Measurements from ENCODE around the gene AKAP9.
"Not testable (repeated sequence)": the region's sequence is repeated elsewhere in the genome, so short reads cannot be mapped to it uniquely, and the experiment has no call there.

Gene AKAP9

DNA sequence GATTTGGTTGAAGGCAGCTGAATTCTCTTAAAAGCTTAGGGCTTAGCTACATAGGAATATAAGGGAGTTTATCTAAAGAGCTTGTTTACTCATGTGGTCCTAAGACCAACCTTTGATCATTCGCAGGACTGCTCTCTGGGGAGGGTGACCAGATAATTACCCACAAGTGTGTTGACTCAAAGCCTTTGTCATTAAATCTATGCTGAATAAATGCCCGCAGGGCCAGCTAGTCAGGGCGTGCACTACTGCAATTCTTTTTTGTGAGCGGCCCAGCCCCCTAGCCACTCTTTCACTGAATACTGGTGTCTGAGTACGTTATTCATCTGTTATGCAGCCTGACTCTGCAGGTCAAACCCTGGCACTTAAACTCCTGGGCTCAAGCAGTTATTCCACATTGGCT, 69.6 kb downstream of the AKAP9 start:
- DNase-seq (ENCODE audit: low spot score): no peak

DNA sequence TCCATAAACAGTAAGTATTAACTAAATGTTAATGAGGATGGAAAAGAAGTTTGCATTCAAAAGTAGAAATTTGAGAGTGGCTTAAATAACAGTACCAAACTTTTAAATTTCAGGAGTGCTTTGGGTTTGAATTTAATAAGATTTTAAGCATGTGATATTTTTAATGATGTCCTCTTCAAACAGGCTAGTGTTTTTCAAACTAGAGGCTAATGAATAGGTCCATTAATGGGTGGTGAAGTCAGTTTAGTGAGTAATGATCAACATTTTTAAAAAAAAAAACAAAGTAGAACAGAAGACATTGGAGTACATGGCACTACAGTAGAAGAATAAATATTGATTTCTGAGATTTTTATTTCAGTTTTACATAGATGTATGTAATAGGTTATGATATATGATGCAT, 72.9 kb downstream of the AKAP9 start:
- no peak for DNase-seq (ENCODE audit: low spot score)

DNA sequence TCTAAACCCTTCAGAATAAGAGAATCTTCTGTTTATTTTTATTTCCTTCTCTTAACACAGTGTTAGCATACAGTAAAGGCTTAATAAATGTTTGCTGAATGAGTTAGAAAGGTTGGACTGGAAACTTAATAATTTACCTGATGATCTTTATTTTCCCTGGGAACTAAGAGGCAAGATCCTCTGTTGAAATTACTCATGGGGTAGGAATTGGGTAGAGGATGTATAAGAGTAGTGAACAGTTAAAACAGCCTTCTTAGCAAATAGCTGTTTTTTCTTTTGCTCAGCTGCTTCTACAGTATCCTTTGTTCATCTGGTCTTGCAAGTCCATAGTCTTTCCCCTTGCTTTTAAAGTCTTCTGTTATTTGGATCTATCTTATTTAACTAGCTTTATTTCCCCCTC, 80.0 kb downstream of the AKAP9 start:
- no peak for DNase-seq (ENCODE audit: low spot score)

DNA sequence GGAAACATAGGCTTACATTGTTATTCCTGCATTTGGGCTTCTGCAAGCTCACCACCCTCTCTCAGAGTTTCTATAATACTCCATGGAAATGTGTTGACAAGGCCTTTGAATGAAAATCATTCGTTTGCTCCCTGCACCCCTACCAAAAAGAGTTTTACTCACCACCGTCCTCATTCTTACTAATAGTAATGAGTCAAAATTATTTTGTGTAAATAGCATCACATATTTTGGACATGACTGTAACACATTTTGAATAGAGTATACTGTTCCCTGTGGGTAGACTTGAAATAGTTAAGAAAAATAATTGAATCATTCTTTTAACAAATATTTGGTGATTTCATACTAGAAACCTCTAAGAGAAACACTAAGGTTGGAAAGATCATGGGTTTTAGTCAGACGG, 84.6 kb downstream of the AKAP9 start:
- no peak for DNase-seq (ENCODE audit: low spot score)

DNA sequence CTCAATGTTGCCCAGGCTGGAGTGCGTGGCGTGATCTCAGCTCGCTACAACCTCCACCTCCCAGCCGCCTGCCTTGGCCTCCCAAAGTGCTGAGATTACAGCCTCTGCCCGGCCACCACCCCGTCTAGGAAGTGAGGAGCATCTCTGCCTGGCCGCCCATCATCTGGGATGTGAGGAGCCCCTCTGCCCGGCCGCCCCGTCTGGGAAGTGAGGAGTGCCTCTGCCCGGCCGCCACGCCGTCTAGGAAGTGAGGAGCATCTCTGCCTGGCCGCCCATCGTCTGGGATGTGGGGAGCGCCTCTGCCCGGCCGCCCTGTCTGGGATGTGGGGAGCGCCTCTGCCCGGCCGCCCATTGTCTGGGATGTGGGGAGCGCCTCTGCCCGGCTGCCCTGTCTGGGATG, 86.0 kb downstream of the AKAP9 start:
- not testable (repeated sequence) for DNase-seq (ENCODE audit: low spot score)

DNA sequence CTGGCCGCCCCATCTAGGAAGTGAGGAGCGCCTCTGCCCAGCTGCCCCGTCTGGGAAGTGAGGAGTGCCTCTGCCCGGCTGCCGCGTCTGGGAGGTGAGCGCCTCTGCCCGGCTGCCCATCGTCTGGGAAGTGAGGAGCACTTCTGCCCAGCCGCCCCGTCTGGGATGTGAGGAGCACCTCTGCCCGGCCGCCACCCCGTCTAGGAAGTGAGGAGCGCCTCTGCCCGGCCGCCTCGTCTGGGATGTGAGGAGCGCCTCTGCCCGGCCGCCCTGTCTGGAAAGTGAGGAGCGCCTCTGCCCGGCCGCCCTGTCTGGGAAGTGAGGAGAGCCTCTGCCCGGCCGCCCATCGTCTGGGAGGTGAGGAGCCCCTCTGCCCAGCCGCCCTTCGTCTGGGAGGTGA, 86.5 kb downstream of the AKAP9 start:
- DNase-seq (ENCODE audit: low spot score): not testable (repeated sequence)

DNA sequence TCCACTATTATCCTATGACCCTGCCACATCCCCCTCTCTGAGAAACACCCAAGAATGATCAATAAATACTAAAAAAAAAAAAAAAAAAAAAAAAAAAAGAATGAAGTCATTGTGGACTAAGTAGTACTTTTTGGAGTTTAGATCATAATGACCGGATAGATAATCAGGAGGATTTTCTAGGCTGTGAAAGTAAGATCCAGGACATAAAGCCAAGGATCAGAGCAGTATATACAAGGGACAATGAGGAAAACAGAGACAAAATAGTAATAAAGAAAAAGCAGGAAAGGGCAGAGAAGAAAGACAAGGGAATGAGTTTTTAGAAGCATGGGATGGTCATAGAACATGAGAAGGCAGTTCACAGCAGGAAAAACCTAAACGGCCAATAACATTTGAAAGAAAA, 87.6 kb downstream of the AKAP9 start:
- DNase-seq (ENCODE audit: low spot score): no peak

DNA sequence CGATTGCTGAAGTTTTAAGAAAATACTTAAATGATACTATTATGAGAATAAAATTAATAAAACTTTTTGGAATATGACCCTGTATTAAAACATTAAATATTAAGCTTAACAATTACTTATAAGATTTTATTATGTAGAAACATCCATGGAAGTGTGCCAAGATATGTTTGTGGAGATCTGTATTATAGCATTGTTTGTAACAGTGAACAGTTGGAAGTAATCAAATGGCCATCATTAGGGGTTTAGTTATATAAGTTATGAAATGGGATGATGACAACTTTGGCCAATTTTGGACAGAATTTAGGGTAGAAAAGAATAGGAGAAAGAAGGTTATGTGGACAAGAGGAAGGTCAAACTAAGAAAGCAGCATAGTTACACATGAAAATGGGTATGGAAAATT, 88.0 kb downstream of the AKAP9 start:
- DNase-seq (ENCODE audit: low spot score): no peak

DNA sequence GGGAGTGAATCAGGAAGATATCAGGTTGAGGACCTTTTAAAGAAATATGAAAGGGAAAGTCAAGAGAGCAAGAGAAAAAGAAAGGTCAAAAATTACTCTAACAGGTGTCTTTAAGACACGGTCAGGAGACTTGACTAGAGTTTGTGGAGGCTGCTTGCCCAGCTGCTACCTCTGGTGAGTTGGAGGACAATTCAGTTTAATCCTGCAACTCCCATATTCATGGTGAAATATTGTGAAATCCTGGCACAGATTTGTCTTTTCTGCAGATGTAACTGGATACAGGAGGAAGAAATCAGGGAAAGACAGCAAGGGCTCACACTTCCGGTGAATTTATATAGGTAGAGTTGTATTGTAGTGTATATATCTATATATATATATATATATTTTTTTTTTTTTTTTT, 93.5 kb downstream of the AKAP9 start:
- DNase-seq (ENCODE audit: low spot score): no peak

DNA sequence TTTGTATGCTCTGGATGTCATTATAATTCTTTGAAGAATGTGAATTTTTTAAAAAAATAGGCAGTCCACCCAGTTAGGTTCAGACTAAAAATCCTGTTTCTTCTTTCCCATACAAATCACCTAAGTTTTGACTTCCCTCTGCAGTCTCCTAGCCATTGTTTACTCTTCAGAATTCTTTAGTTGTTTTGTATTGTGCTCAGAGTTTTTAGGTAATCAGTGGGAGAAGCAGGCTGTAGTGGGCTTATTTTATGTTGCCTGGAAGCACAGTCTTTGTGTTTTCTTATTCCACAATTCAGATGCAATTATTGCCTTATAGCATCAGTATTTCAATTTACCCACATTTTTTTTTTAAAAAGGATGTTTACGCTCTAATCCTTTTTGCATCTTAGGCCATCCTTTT, 94.9 kb downstream of the AKAP9 start:
- no peak for DNase-seq (ENCODE audit: low spot score)

DNA sequence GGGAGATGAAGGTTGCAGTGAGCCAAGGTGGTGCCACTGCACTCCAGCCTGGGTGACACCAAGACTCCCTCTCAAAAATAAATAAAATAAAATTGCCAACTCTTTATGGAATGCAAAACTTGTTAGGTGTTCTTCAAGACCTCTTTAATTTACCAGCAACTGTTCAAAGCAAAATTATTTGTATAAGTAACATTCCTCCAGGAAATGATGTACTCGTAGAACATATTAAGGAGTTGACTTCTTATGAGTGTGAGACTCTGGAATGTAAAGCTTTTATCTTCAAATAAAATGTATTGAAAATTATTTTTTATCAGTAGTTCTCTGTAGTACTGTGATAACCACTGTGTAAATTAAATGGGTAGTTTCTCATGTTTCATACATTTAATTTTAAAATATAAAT, 99.2 kb downstream of the AKAP9 start:
- no peak for DNase-seq (ENCODE audit: low spot score)

DNA sequence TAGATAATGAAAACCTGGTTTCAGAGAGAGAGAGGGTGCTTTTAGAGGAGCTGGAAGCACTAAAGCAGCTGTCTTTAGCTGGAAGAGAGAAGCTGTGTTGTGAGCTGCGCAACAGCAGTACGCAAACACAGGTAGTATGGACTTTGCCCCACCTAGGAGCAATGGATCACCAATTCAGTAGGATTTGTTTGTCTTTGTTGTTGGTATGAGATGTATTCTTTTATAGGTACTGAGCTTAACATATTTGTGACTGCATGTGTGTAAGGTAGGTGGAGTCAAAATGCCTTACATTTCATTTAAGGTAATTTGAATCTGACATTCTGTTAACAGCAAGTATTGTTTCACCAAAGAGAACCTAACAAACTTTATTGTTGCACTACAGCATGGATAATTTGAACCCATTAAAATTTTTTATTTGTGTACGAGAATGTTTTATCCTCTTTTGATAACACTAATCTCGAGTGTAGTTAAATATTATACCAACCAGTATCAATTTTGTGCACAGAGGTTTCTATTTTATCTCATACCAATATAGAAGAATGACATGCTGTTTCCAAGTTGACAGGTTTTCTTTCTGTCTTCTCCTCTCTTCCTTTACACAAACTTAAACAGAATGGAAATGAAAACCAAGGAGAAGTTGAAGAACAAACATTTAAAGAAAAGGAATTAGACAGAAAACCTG, 101.5 kb downstream of the AKAP9 start:
- no peak for DNase-seq (ENCODE audit: low spot score)

DNA sequence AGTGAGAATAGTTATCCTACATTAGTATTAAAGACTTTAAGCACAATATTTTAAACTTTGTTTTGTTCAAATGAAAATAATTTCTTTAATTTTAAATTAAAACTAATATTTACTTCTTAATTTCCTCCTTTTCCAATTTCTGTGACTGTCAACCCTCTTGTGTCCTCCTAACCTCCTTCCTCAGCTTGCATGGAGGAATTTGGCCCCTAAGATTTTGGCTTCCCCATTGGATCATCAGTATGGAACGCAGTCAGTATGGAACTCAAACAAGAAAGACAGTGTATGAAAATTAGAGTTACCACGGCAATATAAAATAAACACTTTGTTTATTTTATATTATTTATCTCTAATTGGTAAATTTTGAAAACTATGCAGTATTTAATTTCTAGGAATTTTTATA, 102.4 kb downstream of the AKAP9 start:
- no peak for DNase-seq (ENCODE audit: low spot score)

DNA sequence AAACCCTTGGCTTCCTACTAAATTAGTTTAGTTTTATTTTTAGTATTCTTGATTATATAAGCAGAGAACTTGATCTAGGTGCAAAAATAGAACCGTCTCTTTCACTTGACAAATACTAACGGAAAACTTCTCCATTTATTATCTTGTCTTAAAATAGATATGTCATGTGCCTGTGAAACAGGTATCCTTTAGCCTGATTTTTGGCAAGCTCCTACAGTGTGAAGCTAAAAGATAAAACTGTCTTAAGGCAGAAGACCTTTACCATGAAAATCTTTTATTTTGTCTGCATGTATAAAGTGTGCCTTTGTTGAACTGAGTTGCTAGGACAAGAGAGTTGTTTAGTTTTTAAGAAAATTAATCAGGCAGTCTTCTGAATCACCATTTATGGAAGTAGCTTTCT, 103.0 kb downstream of the AKAP9 start:
- no peak for DNase-seq (ENCODE audit: low spot score)

DNA sequence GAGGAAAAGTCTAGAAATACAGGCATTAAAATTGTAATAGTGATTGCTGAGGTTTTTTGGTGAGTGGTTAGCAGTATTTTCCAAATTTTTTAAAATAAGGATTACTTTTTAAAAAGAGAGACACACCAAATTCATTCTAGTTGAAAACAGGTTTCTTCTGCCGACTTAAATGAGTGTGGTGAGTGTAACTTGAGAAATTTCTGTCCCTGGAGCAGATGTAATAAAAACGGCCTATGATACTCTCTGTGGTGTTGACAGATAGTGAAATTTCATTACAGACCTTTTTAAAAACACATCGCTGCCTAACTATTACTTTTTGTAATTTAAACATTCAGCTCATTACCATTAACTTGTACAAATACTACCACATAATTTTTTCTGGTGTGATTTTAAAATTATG, 103.5 kb downstream of the AKAP9 start:
- no peak for DNase-seq (ENCODE audit: low spot score)

DNA sequence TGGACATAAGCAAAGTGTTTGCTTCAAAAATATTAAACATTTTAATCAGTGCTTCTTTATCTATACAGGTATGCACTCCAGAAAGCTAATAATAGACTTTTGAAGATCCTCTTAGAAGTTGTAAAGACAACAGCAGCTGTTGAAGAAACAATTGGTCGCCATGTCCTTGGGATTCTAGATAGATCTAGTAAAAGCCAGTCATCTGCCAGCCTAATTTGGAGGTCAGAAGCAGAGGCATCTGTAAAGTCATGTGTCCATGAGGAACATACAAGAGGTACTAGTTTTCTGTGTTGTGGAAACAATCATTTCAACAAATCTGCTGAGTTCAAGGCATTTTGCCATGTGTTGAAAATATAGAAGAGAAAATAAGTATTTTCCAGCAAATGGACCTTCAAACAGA, 104.3 kb downstream of the AKAP9 start:
- DNase-seq (ENCODE audit: low spot score): no peak

DNA sequence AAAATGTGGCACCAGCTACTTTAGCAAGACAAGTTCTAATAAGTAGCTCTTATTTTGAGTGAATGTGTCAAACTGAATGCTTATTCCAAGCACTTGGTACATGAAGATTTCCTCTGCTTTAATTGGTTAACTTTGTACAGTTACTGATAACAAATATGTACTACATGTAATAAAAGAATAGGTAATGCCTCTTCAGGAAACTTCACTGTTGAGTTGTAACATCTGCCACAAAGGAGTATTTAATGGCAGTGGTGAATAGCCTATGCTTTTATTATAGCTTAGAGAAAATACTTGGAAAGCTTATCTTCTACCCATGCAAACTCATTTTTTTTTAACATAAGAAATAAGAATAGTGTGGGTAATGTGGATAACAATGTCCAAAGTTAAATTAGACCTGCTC, 111.0 kb downstream of the AKAP9 start:
- DNase-seq (ENCODE audit: low spot score): no peak

DNA sequence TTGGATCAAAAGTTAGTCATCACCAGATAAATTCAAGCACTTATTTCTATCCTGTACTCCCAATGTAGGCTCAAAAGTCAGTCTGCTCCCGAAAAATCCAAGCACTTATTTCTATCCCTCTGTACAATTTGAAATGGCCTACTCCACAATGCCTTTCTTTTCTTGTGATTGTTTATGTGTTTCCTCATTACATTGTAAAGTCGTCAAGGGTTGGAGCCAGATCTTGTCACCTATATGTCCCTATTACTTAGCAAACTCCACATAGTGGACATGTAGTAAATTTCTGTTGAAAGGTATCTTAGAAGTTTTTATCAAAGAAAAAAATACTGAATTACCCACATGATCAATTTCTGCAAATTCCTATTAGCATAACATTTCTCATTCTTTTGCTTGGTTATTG, 111.5 kb downstream of the AKAP9 start:
- no peak for DNase-seq (ENCODE audit: low spot score)

DNA sequence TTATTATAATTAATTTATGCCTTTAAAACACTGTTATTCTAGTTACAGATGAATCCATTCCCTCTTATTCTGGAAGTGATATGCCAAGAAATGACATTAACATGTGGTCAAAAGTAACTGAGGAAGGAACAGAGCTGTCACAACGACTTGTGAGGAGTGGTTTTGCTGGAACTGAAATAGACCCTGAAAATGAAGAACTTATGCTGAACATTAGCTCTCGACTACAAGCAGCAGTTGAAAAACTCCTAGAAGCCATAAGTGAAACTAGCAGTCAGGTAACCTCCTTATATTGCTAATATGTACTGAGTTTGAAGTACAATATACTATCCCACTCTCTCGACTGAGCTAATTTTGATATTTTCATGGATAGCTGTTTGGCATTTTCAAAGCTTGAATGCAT, 112.0 kb downstream of the AKAP9 start:
- no peak for DNase-seq (ENCODE audit: low spot score)

DNA sequence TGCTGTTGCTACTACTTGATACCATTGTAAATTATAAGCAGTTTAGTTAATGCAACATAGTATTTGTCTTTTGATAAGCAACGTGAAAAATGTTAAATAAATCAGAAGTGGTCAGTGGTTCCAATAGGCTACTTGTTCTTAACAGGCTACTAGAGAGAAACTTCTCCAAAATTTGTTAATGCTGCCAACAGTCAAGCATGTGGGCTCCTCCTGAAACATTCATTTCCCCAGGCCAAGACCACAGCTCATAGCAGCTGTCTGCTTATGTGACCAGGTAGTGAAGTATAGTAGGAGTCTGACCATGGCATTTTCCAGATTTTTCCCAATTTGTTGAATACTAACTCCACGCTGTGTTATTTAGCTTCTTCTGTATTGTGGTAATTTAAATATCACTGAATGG, 112.7 kb downstream of the AKAP9 start:
- no peak for DNase-seq (ENCODE audit: low spot score)

DNA sequence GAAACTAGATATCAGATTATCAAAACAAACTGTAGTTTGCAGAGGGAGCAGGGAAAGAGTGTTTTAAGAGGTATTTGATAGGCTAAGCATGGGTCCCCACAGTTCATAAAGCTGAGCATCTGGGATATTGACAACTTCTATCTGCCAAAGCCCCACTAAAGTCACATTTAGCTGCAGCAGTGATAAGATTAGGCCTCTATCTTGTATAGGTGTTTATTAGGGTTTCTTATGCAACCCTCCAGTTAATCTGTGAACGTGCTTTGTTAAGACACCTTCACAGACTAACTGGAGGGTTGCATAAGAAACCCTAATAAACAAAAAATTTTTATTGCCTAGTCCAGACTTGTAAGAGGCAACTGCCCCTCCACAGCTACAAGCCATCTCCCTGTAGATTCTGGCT, 115.6 kb downstream of the AKAP9 start:
- no peak for DNase-seq (ENCODE audit: low spot score)

DNA sequence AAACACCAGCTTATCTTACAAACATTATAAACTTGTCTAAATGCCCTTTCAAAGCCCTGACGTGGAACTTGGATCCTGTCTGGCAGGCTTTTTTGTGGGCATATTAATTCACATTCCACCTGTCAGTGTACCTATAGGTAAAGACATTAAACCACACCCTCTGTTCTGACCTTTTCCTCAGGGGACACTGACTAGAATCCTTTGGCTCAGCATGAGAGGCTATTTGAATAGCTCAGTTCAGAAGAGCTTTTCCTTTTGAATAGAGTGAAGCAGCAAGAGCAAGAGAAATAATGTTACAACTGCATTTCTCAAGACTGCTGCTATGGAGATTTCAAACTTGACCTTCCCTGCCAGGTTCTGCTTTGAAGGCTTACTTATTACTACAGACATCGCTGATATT, 116.7 kb downstream of the AKAP9 start:
- no peak for DNase-seq (ENCODE audit: low spot score)

DNA sequence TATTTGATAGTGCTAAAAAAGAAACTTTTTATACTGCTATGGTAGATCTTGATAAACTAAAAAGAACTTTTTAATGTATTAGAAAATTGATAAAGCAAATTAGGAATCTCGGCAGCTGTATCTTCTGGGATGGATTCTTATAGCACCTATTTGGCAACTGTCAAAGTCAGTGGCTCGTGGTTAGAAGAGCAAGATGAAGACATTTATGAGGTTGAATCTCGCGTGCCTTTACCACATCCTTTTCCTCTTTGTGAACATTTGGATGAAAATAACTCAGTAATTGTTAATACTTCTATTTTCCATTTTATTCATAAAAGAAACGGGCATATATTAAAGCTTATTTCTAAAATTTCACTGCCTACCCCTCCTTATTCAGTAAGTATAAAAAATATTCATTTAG, 117.4 kb downstream of the AKAP9 start:
- no peak for DNase-seq (ENCODE audit: low spot score)

DNA sequence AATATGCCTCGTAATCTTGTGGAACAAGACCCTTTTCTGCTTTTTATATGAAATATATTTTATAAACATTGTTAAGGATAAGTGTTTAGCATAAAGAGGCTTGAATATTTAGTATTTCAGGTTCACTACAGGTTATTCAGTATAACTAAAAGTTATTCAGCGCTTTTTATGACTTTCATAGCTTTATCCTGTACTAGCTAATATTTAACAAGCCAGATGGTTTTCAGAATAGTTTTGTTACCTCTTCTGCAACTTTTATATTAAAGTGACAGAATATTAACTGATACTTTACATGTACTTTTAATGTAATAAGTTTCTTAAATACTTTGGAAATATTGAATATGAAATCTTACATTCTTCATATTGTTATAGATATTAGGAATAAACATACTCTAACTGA, 118.2 kb downstream of the AKAP9 start:
- DNase-seq (ENCODE audit: low spot score): no peak

DNA sequence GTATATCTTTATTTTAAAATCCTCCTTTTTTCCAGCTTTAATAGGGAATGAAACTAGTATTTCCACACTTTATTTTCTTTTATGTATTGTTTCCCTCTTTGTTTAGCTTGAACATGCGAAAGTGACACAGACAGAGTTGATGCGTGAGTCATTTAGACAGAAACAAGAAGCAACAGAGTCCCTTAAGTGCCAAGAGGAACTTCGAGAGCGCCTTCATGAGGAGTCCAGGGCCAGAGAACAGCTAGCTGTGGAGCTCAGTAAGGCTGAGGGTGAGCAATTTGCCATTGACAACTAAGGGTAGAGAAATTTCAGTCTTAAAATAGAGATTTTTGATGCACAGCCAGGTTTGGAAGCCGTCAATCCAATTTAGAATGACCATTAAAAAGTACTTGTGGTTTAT, 120.5 kb downstream of the AKAP9 start:
- DNase-seq (ENCODE audit: low spot score): no peak
